Sigmoid colon (tissue), 7 donors: ENCODE measurements around the gene OR10A7. TPM values are rescaled to one million over a fixed set of nuclear protein-coding genes. Genes with fewer than 3 reads are reported as not detected.

Experiments
- DNase-seq: peaks from one replicate; pipeline ENCODE4 v3.0.0-alpha.2; 2019
- H3K27ac ChIP-seq, 4 donors: fragments of 200-600 bp; sonication (generic); one replicate each; pipeline ENCODE4 v1.5.1; 2016 to 2019; ENCODE audit warnings: mild to moderate bottlenecking in 1 of 4
- H3K27me3 ChIP-seq, 3 donors: fragments of 200-600 bp; sonication (generic); one replicate each; pipeline ENCODE4 v1.5.1; 2019; ENCODE audit warnings: mild to moderate bottlenecking in 1 of 3
- H3K36me3 ChIP-seq, 4 donors: fragments of 200-600 bp; sonication (generic); one replicate each; pipeline ENCODE4 v1.5.1; 2016 to 2019
- H3K4me1 ChIP-seq, 4 donors: fragments of 200-600 bp; sonication (generic); one replicate each; pipeline ENCODE4 v1.5.1; 2017 to 2019
- H3K4me3 ChIP-seq, 4 donors: fragments of 200-600 bp; sonication (generic); one replicate each; pipeline ENCODE4 v1.5.1; 2017 to 2019; ENCODE audit warnings: mild to moderate bottlenecking in 2 of 4, moderate library complexity in 1 of 4
- H3K9me3 ChIP-seq, 4 donors: fragments of 200-600 bp in 3 of 4; sonication (generic) in 3 of 4; one replicate each; pipeline versions ENCODE4 v1.5.1 to v1.6.1; 2013 to 2019
- CTCF ChIP-seq, 4 experiments: fragments of 450-650 bp in 3 of 4; fragments of 200-600 bp in 1 of 4; IDR thresholded peaks; one replicate each; pipeline ENCODE4 v1.5.1; 2016 to 2019; ENCODE audit warnings: antibody characterized with exemption in 4 of 4, mild to moderate bottlenecking in 3 of 4, moderate library complexity in 2 of 4
- EP300 ChIP-seq, 4 donors: sonication (generic); formaldehyde crosslinking; IDR thresholded peaks; one replicate each; pipeline ENCODE4 v1.6.1; 2017; ENCODE audit warnings: antibody characterized with exemption in 4 of 4
- POLR2A ChIP-seq, 2 donors: fragments of 450-650 bp; IDR thresholded peaks; one replicate each; pipeline ENCODE4 v1.6.1; 2016; ENCODE audit warnings: antibody characterized with exemption in 2 of 2, mild to moderate bottlenecking in 2 of 2, moderate library complexity in 2 of 2
- POLR2AphosphoS5 ChIP-seq, 4 donors: sonication (generic); formaldehyde crosslinking; IDR thresholded peaks; one replicate each; pipeline ENCODE4 v1.6.1; 2017; ENCODE audit warnings: antibody characterized with exemption in 4 of 4
- whole genome bisulfite sequencing, 2 donors: extraction: QIAGEN DNeasy Blood & Tissue Kit; methylation state at CpG; one replicate each; pipeline ENCODE4 v1.1.7; 2013; 5-methylcytosine and 5-hydroxymethylcytosine counted together
- intact Hi-C: fragments of 100-400 bp; cut with DNase I; formaldehyde crosslinking; loops from one replicate; pipeline ENCODE4 v1.15.1; 2023
- polyA plus RNA-seq, 3 donors: library from polyadenylated mRNA; stranded (reverse); fragments of 200-250 nt; gene quantifications; one replicate each; pipeline ENCODE4 v1.2.3, GENCODE V29; 2013
- total RNA-seq, 4 donors: library from RNA; depleted of rRNA; stranded (reverse); fragments of >200 nt; gene quantifications; one replicate each; pipeline ENCODE4 v1.1.0, GENCODE V29; 2016
- donor health status: healthy with polysubstance abuse.
- donor health status: Bipolar disorder and iron deficiency.
- donor health status: healthy.

The OR10A7 gene
- total and polyA plus RNA-seq, 7 donors: not detected

GRCh38 chr12:55244309-55244708 lies 23.5 kb downstream of the OR10A7 start, which contains the start of gene OR6C74:
Gene OR6C74 (plus strand): TSS chr12:55244609. CDS start chr12:55247288, 2,679 bp downstream.
- no peak within 1 kb of the TSS for H3K4me3 ChIP-seq
- intact Hi-C loops: no loop called here
- H3K27me3 ChIP-seq: no peaks in the 10 kb centered on the region
- WGBS, 2 donors: 91 to 92% methylated on average over 3 of the region's 3 CpGs
- no peaks in the 10 kb centered on the region for H3K9me3 ChIP-seq
- no peak within 1 kb of the TSS for H3K27ac ChIP-seq
- H3K36me3 ChIP-seq: no peaks in the 10 kb centered on the region
- no peak for DNase-seq
- TF ChIP-seq EP300 (IDR thresholded peaks at IDR 0.05) (no peak), POLR2AphosphoS5 (IDR thresholded peaks at IDR 0.05) (no peak), POLR2A (IDR thresholded peaks at IDR 0.05) (no peak), CTCF (IDR thresholded peaks at IDR 0.05) (no peak)
- H3K4me1 ChIP-seq: no peaks in the 10 kb centered on the region

GRCh38 chr12:55246159-55246558 lies 25.3 kb downstream of the OR10A7 start:
- DNase-seq: no peak
- H3K9me3 ChIP-seq: no peaks in the 10 kb centered on the region
- no peak overlapping the region for H3K27ac ChIP-seq
- WGBS, 2 donors: 49 to 68% methylated on average over 1 of the region's 1 CpG
- H3K36me3 ChIP-seq: no peaks in the 10 kb centered on the region
- TF ChIP-seq CTCF (IDR thresholded peaks at IDR 0.05) (no peak), POLR2A (IDR thresholded peaks at IDR 0.05) (no peak), EP300 (IDR thresholded peaks at IDR 0.05) (no peak), POLR2AphosphoS5 (IDR thresholded peaks at IDR 0.05) (no peak)
- intact Hi-C loops: no loop called here
- no peaks in the 10 kb centered on the region for H3K4me1 ChIP-seq
- H3K4me3 ChIP-seq: no peak overlapping the region
- H3K27me3 ChIP-seq: no peaks in the 10 kb centered on the region

GRCh38 chr12:55250944-55251343 lies 30.1 kb downstream of the OR10A7 start:
- no peak for DNase-seq
- no peak for TF ChIP-seq POLR2A (IDR thresholded peaks at IDR 0.05)
- TF ChIP-seq POLR2AphosphoS5 (IDR thresholded peaks at IDR 0.05): no peak
- no peak for TF ChIP-seq EP300 (IDR thresholded peaks at IDR 0.05)
- TF ChIP-seq CTCF (IDR thresholded peaks at IDR 0.05): no peak
- WGBS, 2 donors: 41 to 54% methylated on average over 3 of the region's 3 CpGs
- Histone ChIP-seq H3K27me3 (no peaks in the 10 kb centered on the region), H3K9me3 (no peaks in the 10 kb centered on the region), H3K27ac (no peak overlapping the region), H3K4me3 (no peak overlapping the region), H3K36me3 (no peaks in the 10 kb centered on the region), H3K4me1 (no peaks in the 10 kb centered on the region)
- intact Hi-C loops: no loop called here

GRCh38 chr12:55253281-55253680 lies 32.5 kb downstream of the OR10A7 start:
- H3K4me3 ChIP-seq: no peak overlapping the region
- intact Hi-C loops: no loop called here
- no peak overlapping the region for H3K27ac ChIP-seq
- no peak for TF ChIP-seq CTCF (IDR thresholded peaks at IDR 0.05)
- TF ChIP-seq EP300 (IDR thresholded peaks at IDR 0.05): no peak
- TF ChIP-seq POLR2AphosphoS5 (IDR thresholded peaks at IDR 0.05): no peak
- TF ChIP-seq POLR2A (IDR thresholded peaks at IDR 0.05): no peak
- no peaks in the 10 kb centered on the region for H3K9me3 ChIP-seq
- no peaks in the 10 kb centered on the region for H3K4me1 ChIP-seq
- H3K36me3 ChIP-seq: no peaks in the 10 kb centered on the region
- H3K27me3 ChIP-seq: no peaks in the 10 kb centered on the region
- DNase-seq: no peak

DNA sequence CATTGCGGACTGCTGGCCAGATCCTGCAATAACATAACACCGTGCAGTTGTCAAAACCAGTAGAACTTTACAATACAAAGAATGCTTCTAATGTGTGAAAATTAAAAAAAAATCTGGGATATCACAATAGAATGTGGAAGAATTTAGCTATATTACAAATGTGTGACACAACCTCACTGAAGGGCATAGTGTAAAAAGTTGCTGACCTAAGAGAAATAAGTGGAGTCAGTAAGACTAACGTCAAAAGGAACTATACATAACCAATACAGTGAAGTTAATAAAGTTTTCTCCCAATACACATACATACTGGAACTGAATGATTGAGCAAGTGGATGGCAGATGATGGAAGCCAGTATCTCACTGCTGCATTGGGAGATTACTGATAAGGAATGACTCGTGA lies 36.0 kb downstream of the OR10A7 start:
- 87 to 92% methylated on average over 4 of the region's 4 CpGs for WGBS, 2 donors
- DNase-seq: no peak
- Histone ChIP-seq H3K27ac (no peak overlapping the region), H3K27me3 (no peaks in the 10 kb centered on the region), H3K4me3 (no peak overlapping the region), H3K9me3 (no peaks in the 10 kb centered on the region), H3K4me1 (no peaks in the 10 kb centered on the region), H3K36me3 (no peaks in the 10 kb centered on the region)
- TF ChIP-seq POLR2A (IDR thresholded peaks at IDR 0.05): no peak
- TF ChIP-seq EP300 (IDR thresholded peaks at IDR 0.05): no peak
- no peak for TF ChIP-seq POLR2AphosphoS5 (IDR thresholded peaks at IDR 0.05)
- no peak for TF ChIP-seq CTCF (IDR thresholded peaks at IDR 0.05)
- intact Hi-C loops: no loop called here
